Fibroblast of lung (primary cell): Measurements from ENCODE around the gene IL26. TPM values are rescaled to one million over a fixed set of nuclear protein-coding genes. Genes with fewer than 3 reads are reported as not detected.

Source experiments
- DNase-seq, 2 donors: peaks; one replicate each; pipeline versions ENCODE4 v3.0.0 to v3.0.0-alpha.2; 2010; ENCODE audit warnings: low read depth in 2 of 2
- H2AFZ ChIP-seq: 2 replicates; pipeline ENCODE4 v1.5.1; 2012; ENCODE audit warnings: low read length, control low read depth, inconsistent platforms
- H3K27ac ChIP-seq: 2 replicates; pipeline ENCODE4 v1.5.1; 2011; ENCODE audit warnings: low read length, control low read depth; ENCODE audit not compliant: insufficient read depth
- H3K27me3 ChIP-seq: 2 replicates; pipeline ENCODE4 v1.5.1; 2011; ENCODE audit warnings: mild to moderate bottlenecking, low read length; ENCODE audit not compliant: control insufficient read depth, insufficient read depth
- H3K36me3 ChIP-seq: 2 replicates; pipeline ENCODE4 v1.5.1; 2011; ENCODE audit warnings: low read length; ENCODE audit not compliant: control insufficient read depth, insufficient read depth
- H3K4me1 ChIP-seq: 2 replicates; pipeline ENCODE4 v1.5.1; 2011; ENCODE audit warnings: low read length; ENCODE audit not compliant: control insufficient read depth, insufficient read depth; ENCODE audit errors: extremely low read depth
- H3K4me2 ChIP-seq: 2 replicates; pipeline ENCODE4 v1.5.1; 2011; ENCODE audit warnings: low read length, control low read depth; ENCODE audit not compliant: insufficient read depth; ENCODE audit errors: extremely low read depth
- H3K4me3 ChIP-seq, 4 experiments: fragments of 200-600 bp in 1 of 4; sonication (generic) in 1 of 4; replicated peaks in 1 of 4; 2 replicates each; pipeline ENCODE4 v1.5.1; 2011 to 2016; ENCODE audit warnings: low read length in 4 of 4, low read depth in 3 of 4, mild to moderate bottlenecking in 3 of 4, control low read depth in 2 of 4, inconsistent platforms in 1 of 4, mixed read lengths in 1 of 4; ENCODE audit not compliant: insufficient read depth in 1 of 4; ENCODE audit errors: control extremely low read depth in 1 of 4
- H3K79me2 ChIP-seq: 2 replicates; pipeline ENCODE4 v1.5.1; 2012; ENCODE audit warnings: mild to moderate bottlenecking, low read length, inconsistent platforms; ENCODE audit not compliant: control insufficient read depth, insufficient read depth
- H3K9ac ChIP-seq: 2 replicates; pipeline ENCODE4 v1.5.1; 2011; ENCODE audit warnings: mild to moderate bottlenecking, low read length, control low read depth; ENCODE audit not compliant: insufficient read depth
- H3K9me3 ChIP-seq: 2 replicates; pipeline ENCODE4 v1.5.1; 2012; ENCODE audit warnings: low read depth, low read length; ENCODE audit not compliant: control insufficient read depth, insufficient read depth
- H4K20me1 ChIP-seq: 2 replicates; pipeline ENCODE4 v1.5.1; 2011; ENCODE audit warnings: low read length; ENCODE audit not compliant: control insufficient read depth, insufficient read depth; ENCODE audit errors: extremely low read depth
- EZH2 ChIP-seq: IDR thresholded peaks from 2 replicates; pipeline ENCODE4 v1.5.1; 2012; ENCODE audit warnings: low read length, control low read depth, mild to moderate bottlenecking; ENCODE audit errors: missing control alignments
- polyA plus RNA-seq, 2 donors: library from polyadenylated mRNA; depleted of rRNA in 1 of 2; stranded (reverse) in 1 of 2; unstranded in 1 of 2; fragments of >200 nt; gene quantifications; 2 replicates each; pipeline ENCODE4 v1.2.1, GENCODE V29; 2011 to 2012; ENCODE audit warnings: missing spikeins in 1 of 2
- total RNA-seq: library from RNA; depleted of rRNA; stranded (reverse); fragments of >200 nt; gene quantifications from 2 replicates; pipeline ENCODE4 v1.2.1, GENCODE V29; 2014
- TF ChIP-seq, protein P1 (sequence below), 2 donors: IDR thresholded peaks in 1 of 2; conservative IDR thresholded peaks in 1 of 2; 1 replicate in 1 of 2; 2 replicates in 1 of 2; pipeline ENCODE4 v1.5.1; 2011 to 2012; ENCODE audit warnings: low read length in 2 of 2, control low read depth in 1 of 2, inconsistent platforms in 1 of 2, low read depth in 1 of 2, mild to moderate bottlenecking in 1 of 2

IL26 gene
- total and polyA plus RNA-seq, 2 donors (not counting 1 experiment from before 2014, with no cell fraction given), result not detected

DNA sequence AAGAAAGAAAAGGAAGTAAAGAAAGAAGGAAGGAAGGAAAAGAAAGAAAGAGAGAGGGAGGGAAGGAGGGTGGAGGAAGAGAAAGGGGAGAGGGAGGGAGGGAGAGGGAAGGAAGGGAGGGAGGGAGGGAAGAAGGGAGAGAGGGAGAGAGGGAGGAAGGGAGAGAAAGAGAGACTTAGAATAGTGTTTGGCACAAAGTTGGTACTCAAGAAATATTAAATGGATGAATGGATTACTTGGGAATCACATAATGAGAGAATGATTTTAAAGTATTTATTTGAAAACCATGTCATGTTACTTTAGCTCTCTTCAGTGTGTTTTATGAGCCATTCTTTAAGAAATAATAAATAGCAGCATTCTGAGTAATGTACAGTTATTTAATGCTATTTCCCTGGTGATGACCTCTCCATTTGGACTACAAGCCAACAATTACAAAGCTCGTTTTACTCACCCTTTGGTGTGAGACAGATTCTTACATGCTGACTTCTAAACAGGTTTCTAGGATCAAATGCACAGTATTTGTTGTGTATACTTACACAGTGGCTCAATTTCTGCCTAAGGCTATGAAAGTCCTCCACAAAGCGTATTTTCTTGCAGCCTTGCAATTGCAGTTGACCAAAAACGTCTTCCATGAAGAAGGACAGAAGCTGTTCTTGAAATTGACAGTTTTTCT is 861 bp downstream of the IL26 start:
- Histone ChIP-seq H3K9me3 (no peaks in the 10 kb centered on the region), H3K4me1 (peaks cover 2% of the 10 kb centered on the region), H3K4me3 (no peak overlapping the region), H4K20me1 (no peaks in the 10 kb centered on the region), H3K79me2 (no peaks in the 10 kb centered on the region), H3K36me3 (no peaks in the 10 kb centered on the region), H2AFZ (no peak overlapping the region), H3K4me2 (no peak overlapping the region), H3K27ac (no peak overlapping the region), H3K9ac (no peak overlapping the region), H3K27me3 (no peaks in the 10 kb centered on the region)
- peak; percentile 57 to 80 for DNase-seq
- TF ChIP-seq EZH2, result no peak
- TF ChIP-seq, protein P1, sequence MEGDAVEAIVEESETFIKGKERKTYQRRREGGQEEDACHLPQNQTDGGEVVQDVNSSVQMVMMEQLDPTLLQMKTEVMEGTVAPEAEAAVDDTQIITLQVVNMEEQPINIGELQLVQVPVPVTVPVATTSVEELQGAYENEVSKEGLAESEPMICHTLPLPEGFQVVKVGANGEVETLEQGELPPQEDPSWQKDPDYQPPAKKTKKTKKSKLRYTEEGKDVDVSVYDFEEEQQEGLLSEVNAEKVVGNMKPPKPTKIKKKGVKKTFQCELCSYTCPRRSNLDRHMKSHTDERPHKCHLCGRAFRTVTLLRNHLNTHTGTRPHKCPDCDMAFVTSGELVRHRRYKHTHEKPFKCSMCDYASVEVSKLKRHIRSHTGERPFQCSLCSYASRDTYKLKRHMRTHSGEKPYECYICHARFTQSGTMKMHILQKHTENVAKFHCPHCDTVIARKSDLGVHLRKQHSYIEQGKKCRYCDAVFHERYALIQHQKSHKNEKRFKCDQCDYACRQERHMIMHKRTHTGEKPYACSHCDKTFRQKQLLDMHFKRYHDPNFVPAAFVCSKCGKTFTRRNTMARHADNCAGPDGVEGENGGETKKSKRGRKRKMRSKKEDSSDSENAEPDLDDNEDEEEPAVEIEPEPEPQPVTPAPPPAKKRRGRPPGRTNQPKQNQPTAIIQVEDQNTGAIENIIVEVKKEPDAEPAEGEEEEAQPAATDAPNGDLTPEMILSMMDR (conservative IDR thresholded peaks at IDR 0.05 in 1 of 2, IDR thresholded peaks at IDR 0.05 in 1 of 2; ENCODE audit: low read depth in 1 of 2, low read length in 2 of 2), result no peak

DNA sequence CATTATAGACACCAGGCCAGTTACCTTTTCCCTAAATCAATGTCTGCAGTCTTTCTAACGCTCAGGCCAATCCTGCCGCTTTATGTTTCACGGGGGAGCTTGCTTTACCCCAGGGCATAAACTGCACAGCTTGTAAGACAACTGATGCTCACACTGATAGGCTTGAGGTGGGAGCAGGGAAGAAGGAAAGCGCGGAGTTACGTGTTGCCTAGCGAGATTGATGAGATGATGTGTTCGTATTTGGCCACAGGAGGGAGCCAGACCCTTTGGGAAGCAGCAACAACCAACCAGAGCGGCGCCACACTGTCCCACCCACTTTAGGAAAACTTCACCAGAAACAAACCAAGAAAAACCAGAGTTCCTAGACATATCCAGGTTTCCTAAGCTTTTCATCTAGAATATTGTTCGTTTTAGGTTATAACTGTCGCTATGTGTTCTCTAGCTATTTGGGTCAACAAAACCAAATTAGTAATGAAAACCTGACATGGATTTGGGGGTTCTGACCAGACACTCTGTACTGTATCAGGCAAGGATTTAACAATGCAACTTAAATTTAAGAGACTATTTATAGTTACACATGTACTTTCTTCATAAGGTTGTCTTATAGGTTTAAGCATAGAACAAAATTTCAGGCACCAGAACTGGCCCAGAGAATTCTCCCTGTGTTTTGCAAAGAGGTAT is 2.4 kb downstream of the IL26 start:
- H3K27me3 ChIP-seq, result no peaks in the 10 kb centered on the region
- no peaks in the 10 kb centered on the region for H4K20me1 ChIP-seq
- TF ChIP-seq, protein P1 (conservative IDR thresholded peaks at IDR 0.05 in 1 of 2, IDR thresholded peaks at IDR 0.05 in 1 of 2; ENCODE audit: low read depth in 1 of 2, low read length in 2 of 2), result peak; percentile 84 to 96
- no peak for TF ChIP-seq EZH2
- H3K79me2 ChIP-seq, result no peaks in the 10 kb centered on the region
- H3K4me1 ChIP-seq, result peaks cover 2% of the 10 kb centered on the region
- DNase-seq, result peak; percentile 81 to 92
- peak overlapping the region; percentile 24 for H3K27ac ChIP-seq
- H3K4me2 ChIP-seq, result peak overlapping the region; percentile 90
- peak overlapping the region; percentile 80 for H2AFZ ChIP-seq
- H3K9ac ChIP-seq, result no peak overlapping the region
- H3K4me3 ChIP-seq, result peak overlapping the region; percentile 6 to 64 (median 28)
- no peaks in the 10 kb centered on the region for H3K36me3 ChIP-seq
- no peaks in the 10 kb centered on the region for H3K9me3 ChIP-seq

DNA sequence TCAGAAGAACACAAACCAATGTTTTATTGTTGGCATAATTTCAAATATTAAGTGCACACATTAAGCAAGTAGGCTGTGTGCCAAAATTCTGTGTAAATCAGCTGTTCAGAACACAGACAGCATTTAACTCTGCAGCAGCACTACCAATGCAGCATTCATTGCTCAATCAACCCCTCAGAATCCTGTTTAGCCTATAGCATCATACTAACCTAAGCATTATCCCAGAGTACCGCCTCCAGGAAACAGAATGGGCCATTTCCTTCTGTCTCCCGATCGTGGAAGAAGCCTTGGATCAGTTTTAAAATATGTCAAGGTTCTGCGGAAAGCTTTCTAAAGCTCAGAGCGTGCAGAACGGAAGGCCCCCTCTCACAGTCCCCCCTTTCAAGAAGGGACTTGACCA is 3.3 kb downstream of the IL26 start:
- DNase-seq, result peak in 1 of 2 donors; percentile 79
- Histone ChIP-seq H4K20me1 (no peaks in the 10 kb centered on the region), H3K27ac (no peak overlapping the region), H3K27me3 (no peaks in the 10 kb centered on the region), H3K4me1 (peaks cover 2% of the 10 kb centered on the region), H2AFZ (peak overlapping the region; percentile 68), H3K79me2 (no peaks in the 10 kb centered on the region), H3K4me3 (peak overlapping the region; percentile 6 to 64 (median 28)), H3K9me3 (no peaks in the 10 kb centered on the region), H3K36me3 (no peaks in the 10 kb centered on the region), H3K9ac (no peak overlapping the region), H3K4me2 (peak overlapping the region; percentile 90)
- no peak for TF ChIP-seq EZH2
- TF ChIP-seq, protein P1 (conservative IDR thresholded peaks at IDR 0.05 in 1 of 2, IDR thresholded peaks at IDR 0.05 in 1 of 2; ENCODE audit: low read depth in 1 of 2, low read length in 2 of 2), result no peak
